HG03575 (cell line): ENCODE data around the gene ZNF77.
A peak's percentile ranks its signal among the peaks of the same experiment; 100 is the strongest.
"Not testable (repeated sequence)": the region's sequence is repeated elsewhere in the genome, so short reads cannot be mapped to it uniquely, and the experiment has no call there.

Experiments used
- ATAC-seq: cut with Tn5 transposase; IDR thresholded peaks from one replicate; pipeline ENCODE4 v1.9.1; 2021; ENCODE audit not compliant: unreplicated experiment, insufficient number of reproducible peaks, low FRiP score; ENCODE audit errors: extremely low read depth

The ZNF77 gene

DNA sequence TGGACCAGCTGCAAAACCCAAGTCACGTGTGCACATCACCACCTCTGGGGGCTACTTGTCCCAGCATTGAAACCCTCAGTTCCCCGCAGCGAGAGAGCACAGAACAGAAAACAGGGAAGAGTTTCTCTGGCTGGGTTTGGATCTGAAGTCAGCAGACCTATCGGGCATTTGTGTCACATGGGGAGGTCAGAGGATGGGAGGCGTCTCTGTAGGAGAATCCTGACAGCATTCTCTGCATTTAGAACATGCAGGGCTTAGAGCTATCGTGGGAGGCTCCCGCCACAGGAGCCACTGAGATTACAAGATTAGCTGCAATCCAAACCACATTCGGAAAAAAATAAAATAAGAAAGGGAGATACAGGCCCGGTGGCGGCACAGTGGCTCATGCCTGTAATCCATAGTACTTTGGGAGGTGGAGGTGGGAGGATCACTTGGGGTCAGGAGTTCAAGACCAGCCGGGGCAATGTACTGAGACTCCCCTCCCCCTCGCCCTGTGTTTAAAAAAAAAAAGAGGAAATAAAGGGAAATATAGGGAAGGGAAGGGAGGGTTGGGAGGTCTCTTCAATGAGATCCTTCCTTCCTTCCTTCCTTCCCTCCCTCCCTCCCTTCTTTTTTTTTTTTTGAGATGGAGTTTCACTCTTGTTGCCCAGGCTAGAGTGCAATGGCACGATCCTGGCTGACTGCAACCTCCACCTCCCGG lies 29.7 kb upstream of the ZNF77 start:
- no peak for ATAC-seq

DNA sequence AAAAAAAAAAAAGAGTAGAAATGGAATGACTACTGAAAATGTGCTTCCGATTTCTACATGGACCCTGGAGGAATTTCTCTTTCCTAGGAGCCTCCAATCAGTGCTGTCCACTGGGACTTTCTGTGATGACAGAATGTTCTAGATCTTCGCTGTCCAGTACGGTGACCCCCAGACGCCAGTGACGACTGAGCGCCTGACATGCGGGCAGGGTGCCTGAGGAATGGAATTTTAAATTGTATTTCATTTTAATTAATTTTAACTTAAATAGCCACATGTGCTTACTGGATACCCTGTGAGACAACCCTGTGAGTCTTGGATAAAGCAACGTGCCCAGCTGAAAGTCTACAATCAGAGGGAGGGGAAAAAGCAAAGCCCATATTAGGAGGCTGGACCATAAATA lies 28.5 kb upstream of the ZNF77 start:
- ATAC-seq = no peak

DNA sequence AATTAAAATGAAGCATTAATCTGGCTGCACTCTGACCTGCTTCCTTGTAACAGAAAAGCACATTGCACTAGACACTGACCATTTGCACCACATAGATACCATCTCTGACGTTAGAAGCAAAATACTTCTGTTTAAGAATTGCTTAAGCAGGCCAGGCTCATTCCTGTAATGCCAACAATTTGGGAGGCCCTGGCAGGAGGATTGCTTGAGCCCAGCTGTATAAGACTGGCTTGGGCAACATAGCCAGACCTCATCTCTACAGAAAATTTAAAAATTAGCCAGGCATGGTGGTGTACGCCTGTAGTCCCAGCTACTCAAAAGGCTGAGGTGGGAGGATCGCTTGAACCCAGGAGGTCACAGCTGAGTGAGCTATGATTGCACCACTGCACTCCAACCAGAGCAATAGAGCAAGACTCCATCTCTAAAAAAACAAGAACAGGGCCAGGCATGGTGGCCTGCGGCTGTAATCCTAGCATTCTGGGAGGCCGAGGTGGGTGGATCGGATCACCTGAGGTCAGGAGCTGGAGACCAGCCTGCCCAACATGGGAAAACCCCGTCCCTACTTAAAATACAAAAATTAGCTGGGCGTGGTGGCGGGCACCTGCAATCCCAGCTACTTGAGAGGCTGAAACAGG lies 25.5 kb upstream of the ZNF77 start:
- no peak for ATAC-seq

DNA sequence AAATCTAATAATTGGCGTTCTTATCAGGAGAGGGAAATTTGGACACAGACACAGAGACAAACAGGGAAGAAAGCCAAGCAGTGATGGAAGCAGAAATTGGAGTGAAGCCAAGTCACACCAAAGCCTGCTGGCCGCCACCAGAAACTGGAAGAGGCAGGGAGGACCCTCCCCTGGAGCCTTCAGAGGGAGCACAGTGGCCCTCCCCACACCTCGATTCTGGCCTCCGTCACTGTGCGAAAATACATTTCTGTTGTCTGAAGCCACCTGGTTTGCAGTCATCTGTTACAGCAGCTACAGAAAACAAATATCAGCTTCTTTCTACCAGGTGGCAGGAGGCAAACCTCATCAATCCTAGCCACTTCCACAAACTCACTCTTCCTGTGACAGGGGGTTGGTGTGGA lies 24.3 kb upstream of the ZNF77 start:
- no peak for ATAC-seq

DNA sequence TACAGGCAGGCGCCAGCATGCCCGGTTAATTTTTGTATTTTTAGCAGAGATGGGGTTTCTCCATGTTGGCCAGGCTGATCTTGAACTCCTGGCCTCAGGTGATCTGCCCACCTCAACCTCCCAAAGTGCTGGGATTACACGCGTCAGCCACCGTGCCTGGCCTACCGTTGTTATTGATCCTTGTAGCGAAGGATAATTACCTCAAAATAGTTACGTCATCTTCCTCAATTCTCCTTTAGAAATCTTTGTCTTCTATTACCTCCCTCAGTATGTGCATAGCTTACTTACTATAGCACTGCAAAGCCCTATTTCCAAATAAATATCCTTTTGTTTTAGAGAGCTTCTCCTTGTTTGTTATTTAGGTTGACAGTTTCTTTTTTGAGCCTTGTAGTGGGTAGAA lies 23.2 kb upstream of the ZNF77 start:
- ATAC-seq = no peak

DNA sequence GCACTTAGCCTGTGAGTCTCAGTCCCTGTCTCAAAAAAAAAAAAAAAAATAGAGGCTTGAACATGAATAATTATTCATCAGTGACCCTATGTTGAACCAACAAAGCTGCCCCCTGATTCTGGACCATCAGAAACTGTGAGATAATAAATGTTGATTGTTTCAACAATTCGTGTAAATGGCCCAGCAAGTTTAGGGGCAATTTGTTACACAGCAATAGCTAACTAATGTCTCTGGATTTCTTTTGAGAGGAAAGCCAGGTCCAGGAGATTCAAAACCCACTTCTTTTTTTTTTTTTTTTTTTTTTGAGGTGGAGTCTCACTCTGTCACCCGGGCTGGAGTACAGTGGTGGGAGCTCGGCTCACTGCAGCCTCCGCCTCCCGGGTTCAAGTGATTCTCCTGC lies 20.1 kb upstream of the ZNF77 start:
- no peak for ATAC-seq

DNA sequence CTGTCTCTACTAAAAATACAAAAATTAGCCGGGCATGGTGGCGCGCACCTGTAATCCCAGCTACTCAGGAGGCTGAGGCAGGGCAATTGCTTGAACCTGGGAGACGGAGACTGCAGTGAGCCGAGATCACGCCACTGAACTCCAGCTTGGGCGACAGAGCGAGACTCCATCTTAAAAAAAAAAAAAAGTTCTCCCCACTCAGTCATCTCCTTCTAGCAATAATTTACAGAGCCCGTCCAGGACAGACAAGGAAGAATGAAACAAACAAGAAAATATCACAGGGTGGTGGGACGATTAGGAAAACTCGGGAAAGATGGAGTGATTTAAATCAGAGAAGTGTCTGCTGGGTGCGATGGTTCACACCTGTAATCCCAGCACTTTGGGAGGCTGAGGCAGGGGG lies 18.9 kb upstream of the ZNF77 start:
- not testable (repeated sequence) for ATAC-seq

DNA sequence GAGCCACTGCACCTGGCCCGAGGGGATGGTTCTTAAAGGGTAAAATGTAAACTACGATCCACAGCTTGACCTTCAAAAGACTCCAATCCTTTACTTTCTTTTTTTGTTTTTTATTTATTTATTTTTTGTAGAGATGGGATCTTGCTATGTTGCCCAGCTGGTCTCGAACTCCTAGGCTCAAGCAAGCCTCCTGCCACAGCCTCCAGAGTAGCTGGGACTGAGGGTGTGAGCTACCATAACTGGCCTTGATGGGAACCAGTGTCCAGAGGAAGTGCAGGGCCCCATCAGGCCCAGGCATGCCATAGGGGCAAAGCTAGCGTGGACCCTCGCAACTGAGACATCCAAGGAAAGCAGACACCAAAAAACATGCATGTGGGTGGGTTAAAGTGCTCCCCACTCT lies 18.4 kb upstream of the ZNF77 start:
- no peak for ATAC-seq

DNA sequence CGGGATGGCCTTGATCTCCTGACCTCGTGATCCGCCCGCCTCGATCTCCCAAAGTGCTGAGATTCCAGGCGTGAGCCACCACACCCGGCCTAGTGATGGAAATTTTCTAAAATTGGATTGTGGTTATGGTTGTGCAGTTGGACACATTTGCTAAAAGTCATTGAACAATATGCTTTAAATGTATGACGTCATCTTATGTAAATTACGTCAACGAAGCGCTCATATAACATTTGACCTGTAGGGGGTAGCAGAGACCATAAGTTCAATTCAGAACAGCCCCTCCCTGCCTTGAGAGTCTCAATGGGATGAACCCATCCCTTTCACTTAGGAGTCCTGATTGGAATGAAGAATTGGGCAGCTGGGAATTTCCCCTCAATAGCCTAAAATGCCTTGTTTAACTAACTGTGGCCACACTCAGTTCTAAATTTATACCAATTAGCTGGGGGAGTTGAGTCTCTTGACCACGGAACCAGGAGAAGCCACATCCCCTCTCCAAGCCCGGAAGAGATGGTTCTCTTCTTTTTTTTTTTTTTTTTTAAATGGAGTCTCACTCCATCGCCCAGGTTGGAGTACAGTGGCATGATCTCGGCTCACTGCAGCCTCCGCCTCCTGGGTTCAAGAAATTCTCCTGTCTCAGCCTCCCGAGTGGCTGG lies 17.4 kb upstream of the ZNF77 start:
- ATAC-seq = no peak

DNA sequence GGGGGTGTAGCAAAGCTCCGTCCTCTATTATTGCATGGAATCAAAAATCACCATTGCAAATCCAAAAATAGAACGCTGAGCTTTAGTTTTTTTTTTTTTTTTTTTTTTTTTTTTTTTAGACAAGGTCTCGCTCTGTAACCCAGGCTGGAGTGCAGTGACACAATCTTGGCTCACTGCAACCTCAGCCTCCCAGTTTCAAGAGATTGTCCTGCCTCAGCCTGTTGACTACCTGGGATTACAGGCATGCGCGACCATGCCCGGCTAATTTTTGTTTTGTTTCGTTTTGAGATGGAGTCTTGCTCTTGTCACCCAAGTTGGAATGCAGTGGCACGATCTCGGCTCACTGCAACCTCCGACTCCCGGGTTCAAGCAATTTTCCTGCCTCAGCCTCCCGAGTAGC lies 15.3 kb upstream of the ZNF77 start:
- ATAC-seq = no peak

DNA sequence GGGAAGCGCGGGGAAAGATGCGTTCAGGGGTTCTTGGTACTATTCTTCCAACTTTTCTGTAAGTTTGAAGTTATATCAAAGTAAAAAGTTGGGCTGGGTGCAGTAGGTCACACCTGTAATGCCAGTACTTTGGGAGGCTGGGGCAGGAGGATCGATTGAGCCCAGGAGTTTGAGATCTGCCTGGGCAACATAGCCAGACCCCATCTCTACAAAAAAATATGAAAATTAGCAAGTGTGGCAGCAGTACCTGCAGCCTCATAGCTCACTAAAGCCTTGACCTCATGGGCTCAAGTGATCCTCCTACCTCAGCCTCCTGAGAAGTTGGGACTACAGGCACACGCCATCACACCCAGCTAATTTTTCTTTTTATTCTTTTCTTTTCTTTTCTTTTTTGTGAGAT lies 12.4 kb upstream of the ZNF77 start:
- ATAC-seq = no peak

DNA sequence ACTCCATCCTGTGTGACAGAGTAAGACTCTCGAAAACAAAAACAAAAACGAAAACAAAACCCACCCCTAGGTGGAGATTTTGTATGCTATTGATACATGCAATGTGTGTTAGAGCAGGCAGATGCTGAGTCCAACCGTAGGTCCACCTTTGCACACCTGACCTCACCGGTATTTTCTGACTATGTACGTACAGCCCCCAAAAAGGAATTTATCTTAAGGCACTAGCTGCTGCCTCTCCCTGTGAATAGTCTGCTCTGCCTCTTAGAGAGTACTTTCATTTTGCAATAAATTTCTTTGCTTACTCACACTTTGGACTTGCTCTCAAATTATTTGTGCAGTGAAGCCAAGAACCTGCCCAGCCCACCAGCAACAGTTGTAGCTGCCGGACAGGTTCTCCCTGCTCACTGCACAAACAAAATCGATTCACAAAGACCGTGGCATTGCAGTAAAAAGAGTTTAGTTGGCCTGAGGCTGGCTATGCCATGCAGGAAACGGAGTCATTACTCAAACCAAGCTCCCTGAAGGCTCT lies 8.2 kb upstream of the ZNF77 start:
- no peak for ATAC-seq

DNA sequence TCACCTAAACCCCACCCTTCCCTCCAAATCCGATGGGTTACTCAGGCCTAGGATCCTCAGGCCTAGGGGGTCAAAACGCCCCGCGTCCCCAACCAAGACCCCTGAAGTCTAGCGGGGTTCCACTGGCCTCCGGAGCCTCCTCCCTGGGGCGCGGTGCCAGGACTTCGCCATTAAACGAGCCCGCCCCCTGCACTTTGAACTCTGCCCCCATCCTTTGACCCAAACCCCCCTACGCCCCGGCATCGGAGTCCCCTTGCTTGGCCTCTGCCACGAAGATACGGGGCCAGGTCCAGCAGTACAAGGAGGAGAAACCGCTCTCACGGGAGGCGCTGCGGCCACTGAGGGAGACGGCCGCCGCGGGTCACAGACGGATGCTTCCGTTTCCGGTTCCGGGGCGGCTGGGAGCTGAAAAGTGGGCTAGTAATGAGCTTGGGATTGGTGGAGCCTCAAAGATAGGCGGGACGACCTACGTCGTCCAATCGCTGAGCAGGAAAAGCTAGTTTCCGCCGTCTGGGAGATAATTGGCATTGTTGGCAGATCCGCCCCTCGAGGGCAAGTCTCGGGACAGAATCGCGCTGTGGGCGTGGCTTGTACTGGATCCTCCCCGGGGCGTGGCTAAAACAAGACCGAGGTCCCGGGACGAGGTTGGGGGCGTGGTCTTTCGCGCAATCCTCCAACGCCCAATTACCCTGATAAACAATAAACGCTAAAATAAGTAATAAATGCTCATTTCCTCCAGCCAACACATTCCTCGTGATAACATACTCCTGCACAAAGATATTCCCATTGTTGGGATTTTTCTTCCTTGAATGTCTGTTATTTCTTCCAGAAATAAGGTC lies 5.7 kb upstream of the ZNF77 start:
- peak; percentile 76 for ATAC-seq

DNA sequence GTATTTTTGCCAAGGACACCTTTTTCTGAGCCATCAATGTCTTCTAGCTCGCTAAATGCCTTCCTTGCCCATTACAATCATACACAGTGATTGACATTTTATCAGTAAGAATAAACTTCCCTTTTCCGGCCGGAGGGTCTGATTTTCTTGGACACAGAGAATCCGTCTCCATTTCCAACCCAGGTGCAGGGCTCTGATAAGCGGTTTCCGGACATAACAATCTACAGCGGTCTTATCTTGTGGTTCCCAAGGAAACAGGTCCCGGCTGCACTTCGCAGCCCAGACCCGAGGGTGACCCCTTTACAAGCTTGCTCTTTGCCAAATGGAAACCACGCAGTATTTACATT lies 5.1 kb upstream of the ZNF77 start:
- no peak for ATAC-seq

DNA sequence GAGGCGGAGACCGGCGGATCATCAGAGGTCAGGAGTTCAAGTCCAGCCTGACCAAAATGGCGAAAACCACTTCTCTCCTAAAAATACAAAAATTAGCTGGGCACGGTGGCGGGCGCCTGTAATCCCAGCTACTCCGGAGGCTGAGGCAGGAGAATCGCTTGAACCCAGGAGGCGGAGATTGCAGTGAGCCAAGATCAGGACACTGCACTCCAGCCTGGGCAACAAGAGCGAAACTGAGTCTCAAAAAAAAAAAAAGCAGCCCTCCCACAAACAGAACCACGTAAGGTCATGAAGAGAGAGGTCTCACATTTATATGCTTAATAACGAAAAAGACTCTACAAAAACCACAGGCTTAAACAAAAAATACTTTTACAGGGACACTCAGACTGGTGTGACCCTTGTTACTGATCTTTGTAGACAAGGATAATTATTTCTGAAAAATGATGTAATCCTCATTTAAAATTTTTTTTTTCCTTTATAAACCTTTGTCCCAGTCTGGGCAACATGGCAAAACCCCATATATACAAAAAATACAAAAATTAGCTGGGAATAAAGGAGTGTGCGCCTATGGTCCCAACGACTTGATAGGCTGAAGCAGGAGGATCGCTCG lies 909 bp upstream of the ZNF77 start:
- no peak for ATAC-seq

DNA sequence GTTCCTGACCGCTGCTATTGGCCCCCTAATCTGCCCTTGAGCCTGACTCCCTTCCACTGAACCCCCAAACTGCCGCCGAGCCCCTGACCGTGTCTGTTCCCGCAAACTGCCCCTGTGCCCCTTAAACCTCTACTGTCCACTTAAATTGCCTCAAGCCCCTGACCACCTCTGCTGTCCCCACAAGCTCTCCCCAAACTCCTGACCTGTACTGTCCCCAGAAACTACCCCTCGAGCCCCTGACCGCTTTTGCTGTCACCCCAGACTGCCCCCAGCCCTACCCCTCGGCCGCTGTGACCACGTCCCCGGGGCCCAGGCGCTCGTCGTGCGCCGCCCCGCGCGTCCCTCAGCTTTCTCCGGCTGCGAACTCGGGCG lies 382 bp downstream of the ZNF77 start:
- ATAC-seq = no peak

DNA sequence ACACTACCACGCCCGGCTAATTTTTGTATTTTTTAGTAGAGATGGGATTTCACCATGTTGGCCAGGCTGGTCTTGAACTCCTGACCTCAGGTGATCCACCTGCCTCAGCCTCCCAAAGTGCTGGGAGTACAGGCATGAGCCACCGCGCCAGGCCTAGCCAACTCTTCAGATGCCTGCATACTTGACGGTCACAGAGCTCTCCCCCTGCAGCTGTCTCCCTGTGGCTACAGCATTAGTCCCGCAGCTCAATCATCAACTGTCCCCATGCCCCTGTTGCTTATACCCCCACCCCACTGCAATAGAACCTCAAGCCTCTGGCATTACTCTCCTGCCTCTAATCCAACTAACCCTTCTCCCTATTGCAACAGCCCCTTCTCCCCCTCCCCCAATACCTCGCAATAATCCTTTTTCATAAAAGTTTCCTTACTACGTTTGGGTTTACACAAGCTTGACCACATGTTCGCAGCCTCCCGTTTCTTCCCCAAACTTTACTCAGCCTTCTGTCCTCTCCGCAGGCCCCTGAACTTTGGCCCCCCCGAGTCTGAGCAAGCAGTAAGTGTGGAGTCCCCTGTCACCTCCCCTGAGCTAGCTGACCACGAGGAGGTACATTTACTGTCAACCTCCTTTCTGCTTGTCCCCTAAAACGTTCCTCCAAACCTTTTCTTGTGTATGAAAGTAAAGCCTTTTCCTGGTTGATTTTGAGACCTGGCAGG lies 1.7 kb downstream of the ZNF77 start:
- no peak for ATAC-seq

DNA sequence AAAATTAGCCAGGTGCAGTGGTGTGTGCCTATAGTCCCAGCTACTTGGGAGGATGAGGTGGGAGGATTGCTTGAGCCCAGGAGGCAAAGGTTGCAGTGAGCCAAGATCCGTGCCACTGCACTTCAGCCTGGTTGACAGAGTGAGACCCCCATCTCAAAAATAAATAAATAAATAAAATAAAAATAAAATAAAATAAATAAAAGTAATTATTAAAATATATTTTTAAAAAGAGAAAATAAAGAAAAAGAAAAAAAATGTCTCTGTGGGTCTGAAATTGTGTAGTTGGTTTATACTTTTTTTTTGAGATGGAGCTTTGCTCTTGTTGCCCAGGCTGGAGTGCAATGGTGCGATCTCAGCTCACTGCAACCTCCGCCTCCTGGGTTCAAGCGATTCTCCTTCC lies 8.9 kb downstream of the ZNF77 start:
- not testable (repeated sequence) for ATAC-seq

DNA sequence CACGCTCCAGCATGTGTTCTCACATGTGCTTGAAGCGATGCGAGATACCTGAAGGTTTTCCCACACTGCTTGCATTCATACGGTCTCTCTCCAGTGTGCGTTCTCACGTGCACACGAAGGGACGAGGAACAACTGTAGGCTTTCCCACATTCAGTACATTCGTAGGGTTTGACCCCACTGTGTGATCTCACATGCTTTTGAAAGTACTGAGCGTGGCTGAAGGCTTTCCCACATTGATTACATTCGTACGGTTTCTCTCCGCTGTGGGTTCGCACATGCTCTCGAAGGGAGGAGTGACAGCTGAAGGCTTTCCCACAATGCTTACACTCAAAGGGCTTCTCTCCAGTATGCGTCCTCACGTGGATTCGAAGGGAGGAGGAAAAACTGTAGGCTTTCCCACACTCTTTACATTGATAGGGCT lies 11.3 kb downstream of the ZNF77 start:
- no peak for ATAC-seq
